G401 (cell line): ENCODE data around the gene FLT1. TPM values are rescaled to one million over a fixed set of nuclear protein-coding genes. Genes with fewer than 3 reads are reported as not detected.

Experiments
- DNase-seq: peaks from one replicate; pipeline ENCODE4 v3.0.0-alpha.2; 2015; ENCODE audit warnings: low spot score
- in situ Hi-C: cut with HindIII; loops from 2 replicates; pipeline ENCODE4 v1.10.0; 2016; ENCODE audit warnings: low sequenced_read_pairs, mixed read lengths
- total RNA-seq: library from RNA; depleted of rRNA; stranded (reverse); fragments of >200 nt; shearing (Covaris generic); gene quantifications from 2 replicates; pipeline ENCODE4 v1.2.3, GENCODE V29; 2014

FLT1 gene
- total RNA-seq, 1 experiment from 2014 or later: not detected

DNA sequence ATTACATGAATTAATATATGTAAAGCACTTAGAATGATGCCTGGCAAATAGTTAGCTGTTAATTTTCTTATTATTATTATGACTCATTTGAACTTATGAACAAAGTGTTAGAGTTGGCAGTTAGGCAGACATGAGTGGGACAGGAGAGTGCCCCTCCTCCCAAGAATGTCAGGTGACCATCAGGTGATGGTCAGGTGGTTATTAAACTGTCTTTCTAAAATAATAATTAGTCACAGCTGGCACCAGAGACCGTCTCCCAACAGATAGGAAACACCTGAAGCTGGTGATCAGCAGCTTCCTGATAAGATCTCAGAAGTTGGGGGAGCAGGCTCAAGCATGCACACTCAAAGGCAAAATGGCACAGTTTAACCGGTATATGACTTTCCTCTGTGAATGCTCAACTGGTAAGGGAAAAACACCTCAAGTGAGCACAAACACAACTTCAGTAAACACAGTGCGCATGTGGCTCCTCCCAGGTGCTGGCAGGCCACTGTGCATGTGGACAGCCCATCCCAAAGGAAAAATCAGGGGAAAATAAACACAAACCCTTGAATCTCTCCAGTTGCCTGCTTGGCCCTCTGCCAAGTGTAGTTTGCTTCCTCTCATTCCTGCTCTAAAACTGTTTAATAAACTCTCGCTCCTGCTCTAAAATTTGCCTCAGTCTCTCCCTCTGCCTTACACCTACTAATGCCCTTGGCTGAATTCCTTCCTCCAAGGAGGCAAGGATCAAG lies 54.0 kb downstream of the FLT1 start:
- in situ Hi-C loops: no loop called here
- no peak for DNase-seq

DNA sequence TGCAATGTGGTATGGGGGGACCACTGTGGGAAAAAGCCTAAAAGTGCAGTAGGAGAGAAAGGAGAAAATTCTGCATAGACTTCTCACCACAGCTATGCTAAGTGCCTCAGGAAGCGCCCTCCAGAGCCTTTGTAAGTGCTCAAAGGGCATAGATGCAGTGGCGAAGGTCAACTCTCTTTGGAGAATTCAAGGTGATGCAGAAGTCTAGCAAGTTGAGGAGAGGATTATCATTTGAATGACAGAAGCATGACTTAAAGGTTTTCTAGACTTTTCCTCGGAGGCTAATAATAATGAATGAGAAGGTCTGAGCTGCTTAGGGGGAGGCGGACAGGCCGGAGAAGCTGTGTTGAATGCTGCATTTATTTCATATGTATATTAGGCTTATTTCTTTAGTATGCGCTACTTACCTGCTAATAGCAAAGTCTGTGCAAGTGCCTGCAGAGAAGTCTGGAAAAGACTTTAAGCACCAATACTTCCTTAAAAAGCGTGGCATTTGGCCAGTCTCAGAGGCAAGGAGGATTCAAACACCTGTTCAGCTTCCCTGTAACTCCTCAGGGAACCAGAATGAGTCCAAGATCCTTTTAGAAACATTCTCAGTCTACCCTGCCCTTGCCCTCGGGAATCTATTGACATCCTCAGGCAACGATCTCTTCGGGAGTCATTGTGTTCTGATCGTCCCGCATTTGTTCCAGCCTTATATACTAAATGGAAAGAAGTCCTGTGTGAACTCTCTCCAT lies 56.2 kb downstream of the FLT1 start:
- DNase-seq: peak; percentile 57

DNA sequence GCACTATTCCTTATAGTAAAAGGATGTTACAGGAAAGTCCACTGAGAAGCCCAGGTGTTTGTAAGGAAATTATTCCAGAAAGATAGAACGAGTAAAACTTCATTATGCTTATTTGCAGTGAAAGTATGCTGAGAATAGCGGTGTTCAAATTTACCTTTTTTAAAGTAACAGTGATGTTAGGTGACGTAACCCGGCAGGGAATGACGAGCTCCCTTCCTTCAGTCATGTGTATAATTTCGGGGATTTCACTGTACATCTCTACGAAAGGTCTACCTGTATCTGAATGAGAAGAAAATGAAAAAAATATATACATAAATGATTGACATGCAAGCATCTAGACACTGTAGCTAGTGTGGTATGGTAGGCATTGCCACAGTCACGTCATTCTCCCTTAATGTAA lies 56.9 kb downstream of the FLT1 start:
- DNase-seq: no peak
- in situ Hi-C loops: no loop called here

More for the DNA sequence above, 56.2 kb downstream of the FLT1 start:
- in situ Hi-C loops: no loop called here

- DNase-seq: no peak
These were observed 59.0 kb downstream of the FLT1 start for GRCh38 chr13:28435917-28436316.

GRCh38 chr13:28434926-28435325 lies 60.0 kb downstream of the FLT1 start:
- in situ Hi-C loops: no loop called here
- no peak for DNase-seq

More at GRCh38 chr13:28435917-28436316, 59.0 kb downstream of the FLT1 start:
- in situ Hi-C loops: no loop called here

DNA sequence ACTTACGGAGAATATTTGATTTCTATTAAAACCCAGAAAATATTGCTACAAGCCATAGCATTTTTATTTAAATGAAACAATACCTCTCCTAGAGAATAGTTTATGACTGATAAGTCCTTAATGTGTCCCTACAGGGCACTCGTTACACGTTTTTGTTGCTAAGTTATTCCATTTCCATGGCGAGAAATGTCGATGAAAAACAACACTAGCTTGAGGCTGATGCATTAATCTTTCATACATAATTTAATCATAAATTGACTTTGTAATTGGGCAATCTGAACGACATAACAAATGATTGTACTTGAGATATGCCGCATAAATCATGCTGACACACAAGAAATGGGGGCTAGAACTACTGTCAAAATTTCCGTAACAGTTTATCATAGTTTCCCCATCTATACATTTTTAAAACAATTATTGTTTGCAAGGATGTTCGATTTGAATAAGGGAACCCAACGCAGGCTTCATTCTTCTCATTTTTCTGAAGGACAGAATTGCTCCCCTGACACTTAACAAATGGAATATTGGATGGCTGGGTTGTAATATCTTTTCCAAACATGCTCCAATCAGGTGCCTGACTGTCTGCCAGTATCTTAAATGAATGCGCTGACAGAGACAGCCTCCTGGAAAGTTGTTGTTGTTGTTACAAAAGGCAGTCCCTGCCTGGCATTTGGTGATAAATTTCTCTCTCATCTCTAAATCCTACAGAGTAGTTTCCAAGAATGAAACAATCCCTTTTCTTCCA lies 61.9 kb downstream of the FLT1 start:
- in situ Hi-C loops: no loop called here
- no peak for DNase-seq

GRCh38 chr13:28429685-28430290 lies 65.1 kb downstream of the FLT1 start:
- in situ Hi-C loops: no loop called here
- no peak for DNase-seq

GRCh38 chr13:28429096-28429495 lies 65.8 kb downstream of the FLT1 start:
- no peak for DNase-seq
- in situ Hi-C loops: no loop called here

- in situ Hi-C loops: no loop called here
- no peak for DNase-seq
These were observed 68.5 kb downstream of the FLT1 start for GRCh38 chr13:28426381-28426780.

GRCh38 chr13:28425793-28426192 lies 69.1 kb downstream of the FLT1 start:
- in situ Hi-C loops: no loop called here
- DNase-seq: no peak

DNA sequence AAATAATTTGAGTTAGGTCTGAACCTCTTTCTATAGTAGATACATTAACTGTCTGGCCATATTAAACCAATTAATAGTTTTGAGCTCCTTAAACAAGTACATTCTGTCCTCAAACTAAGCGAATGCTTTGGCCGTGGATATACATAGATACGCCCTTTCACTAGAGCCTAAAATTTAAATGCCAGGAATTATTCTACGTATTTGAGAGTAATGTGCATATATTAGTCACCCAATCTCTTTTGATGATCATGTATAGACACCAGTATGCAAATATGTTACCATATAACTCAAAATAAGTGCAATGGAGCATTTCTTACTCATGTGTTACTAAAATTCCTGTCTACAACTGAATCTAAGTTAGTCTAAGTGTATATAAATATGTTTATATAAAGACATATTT lies 70.4 kb downstream of the FLT1 start:
- in situ Hi-C loops: no loop called here
- DNase-seq: no peak

GRCh38 chr13:28423010-28423409 lies 71.9 kb downstream of the FLT1 start:
- DNase-seq: no peak
- in situ Hi-C loops: no loop called here

DNA sequence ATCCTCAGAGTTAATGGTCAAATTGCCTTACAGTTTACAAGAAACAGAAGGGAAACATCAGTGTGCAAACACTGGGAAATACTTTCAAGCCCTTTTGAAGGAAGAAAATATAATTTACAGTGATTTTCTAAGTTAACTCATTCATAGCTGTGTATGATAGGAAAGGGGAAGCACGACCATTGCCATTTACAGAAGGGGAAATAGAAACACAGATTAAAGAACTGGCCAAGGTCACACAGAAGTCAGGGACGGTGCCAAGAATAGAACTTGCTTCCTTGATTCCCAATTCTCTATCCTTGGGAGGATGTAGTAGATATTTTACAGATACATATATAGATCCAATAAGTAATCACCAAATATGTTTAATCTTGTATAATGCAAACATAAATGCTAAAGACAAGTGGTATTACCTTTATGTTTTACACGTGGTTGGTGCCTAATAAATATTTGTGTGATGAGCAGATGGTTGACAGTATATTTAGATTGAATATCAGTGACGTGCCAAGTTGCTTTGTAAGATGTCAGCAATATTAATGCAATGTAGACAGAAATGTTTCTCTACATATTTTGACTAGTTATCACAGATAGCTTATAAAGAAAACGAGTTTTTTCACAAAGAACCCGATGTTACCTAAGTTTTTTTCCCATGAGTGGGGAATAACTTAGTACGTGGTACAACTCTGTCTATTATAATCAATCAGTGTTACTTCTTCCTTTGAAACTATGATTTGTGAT lies 73.1 kb downstream of the FLT1 start:
- in situ Hi-C loops: no loop called here
- no peak for DNase-seq

DNA sequence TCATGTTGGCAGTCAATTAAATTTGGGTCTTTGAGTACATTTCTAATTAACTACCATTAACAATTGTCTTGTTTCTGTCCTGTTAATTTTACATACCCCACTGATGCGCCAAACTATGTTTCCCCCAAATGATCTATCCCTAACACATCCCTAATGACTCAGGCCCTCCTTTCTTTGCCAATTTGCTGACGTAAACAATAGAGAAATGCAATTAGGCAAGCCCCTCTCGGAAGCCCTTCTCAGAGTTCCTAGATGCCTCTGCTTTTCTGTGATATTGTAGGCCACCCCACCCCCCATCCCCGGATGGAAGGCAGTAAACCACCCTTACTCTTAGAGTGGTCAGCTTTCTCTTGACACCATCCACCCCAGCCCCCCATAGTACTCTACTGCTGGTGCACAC lies 74.2 kb downstream of the FLT1 start:
- in situ Hi-C loops: no loop called here
- no peak for DNase-seq

GRCh38 chr13:28415994-28416421 lies 78.9 kb downstream of the FLT1 start:
- in situ Hi-C loops: no loop called here
- no peak for DNase-seq

- DNase-seq: no peak
- in situ Hi-C loops: no loop called here
These were observed 80.9 kb downstream of the FLT1 start for GRCh38 chr13:28413999-28414398.

- DNase-seq: no peak
- in situ Hi-C loops: no loop called here
These were observed 81.9 kb downstream of the FLT1 start for GRCh38 chr13:28412981-28413380.

DNA sequence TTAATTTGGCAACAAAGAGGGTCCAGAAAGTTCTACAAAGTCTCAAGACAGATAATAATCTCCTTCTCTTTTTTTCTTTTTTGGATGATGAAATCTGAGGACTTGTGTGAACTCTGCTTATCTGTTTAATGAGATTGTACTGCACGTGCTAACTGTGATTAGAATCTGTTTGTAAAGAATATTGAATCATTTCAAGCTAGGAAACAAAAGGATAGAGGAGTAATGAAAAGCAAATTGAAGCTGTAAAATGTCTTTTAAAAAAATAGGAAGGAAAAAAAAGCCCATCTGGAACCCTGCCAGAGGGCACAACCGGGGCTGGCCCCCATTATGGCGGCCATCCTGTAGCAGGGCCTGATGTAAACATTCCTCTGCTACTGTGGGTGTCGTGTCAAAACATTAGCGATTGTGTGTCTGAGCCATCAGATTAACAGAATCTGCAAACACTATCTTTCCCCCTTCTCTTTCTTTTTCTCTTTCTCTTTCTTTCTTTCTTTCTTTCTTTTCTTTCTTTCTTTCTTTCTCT lies 83.0 kb downstream of the FLT1 start:
- in situ Hi-C loops: no loop called here
- DNase-seq: no peak

DNA sequence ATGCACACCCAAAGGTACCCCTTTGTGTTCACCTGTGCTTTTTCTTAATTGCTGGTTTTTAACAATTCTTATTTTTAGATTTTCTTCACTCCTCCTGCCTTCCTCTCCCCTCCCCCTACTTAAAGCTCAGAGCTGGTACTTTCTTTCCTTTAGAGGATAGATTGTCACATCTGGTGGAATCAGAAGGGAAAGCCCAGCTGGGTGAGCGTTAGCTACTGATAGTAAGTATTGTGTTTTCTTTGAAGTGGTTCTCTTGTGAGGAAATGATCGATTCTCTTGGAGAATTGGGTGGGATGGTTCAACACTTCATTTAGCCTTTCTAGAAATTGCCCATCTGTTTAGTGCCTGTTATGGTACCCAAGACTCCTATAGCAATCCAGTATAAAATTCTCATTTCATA lies 84.8 kb downstream of the FLT1 start:
- DNase-seq: no peak
- in situ Hi-C loops: no loop called here
